Peyer's patch (tissue), 4 donors: Measurements from ENCODE around the gene PCYT1B.

Experiments used
- CTCF ChIP-seq, 6 experiments: fragments of 450-650 bp in 4 of 6; fragments of 200-600 bp in 2 of 6; sonication (generic) in 1 of 6; IDR thresholded peaks; one replicate each; pipeline ENCODE4 v1.5.1; 2017 to 2019; ENCODE audit warnings: antibody characterized with exemption in 6 of 6, mild to moderate bottlenecking in 3 of 6, moderate library complexity in 1 of 6
- POLR2A ChIP-seq, 2 donors: fragments of 450-650 bp; IDR thresholded peaks; one replicate each; pipeline ENCODE4 v1.5.1; 2017; ENCODE audit warnings: antibody characterized with exemption in 2 of 2, mild to moderate bottlenecking in 2 of 2, moderate library complexity in 2 of 2

- TF ChIP-seq CTCF (IDR thresholded peaks at IDR 0.05): no peak
- no peak for TF ChIP-seq POLR2A (IDR thresholded peaks at IDR 0.05)
Measured at GRCh38 chrX:24603191-24603590, 44.0 kb downstream of the PCYT1B start.
